HCT116 (cell line): ENCODE data around the gene GIMAP6. TPM values are rescaled to one million over a fixed set of nuclear protein-coding genes. Genes with fewer than 3 reads are reported as not detected.

Experiments used
- ATAC-seq: fragments of 200-7000 bp; cut with Tn5 transposase; 2 replicates; pipeline ENCODE4 v1.9.1; 2020; ENCODE audit warnings: mild to moderate bottlenecking, moderate library complexity
- BruUV-seq: library from RNA; stranded (reverse); fragments of 400-500 nt; replicated peaks from 2 replicates; lab custom pipeline; 2021; lab: Mats Ljungman, UMichigan
- CTCF ChIA-PET: fragments of 300-600 bp; sonication (Branson Sonifier 250); formaldehyde crosslinking; loops from one replicate; lab custom pipeline; 2021; ENCODE audit warnings: antibody characterized with exemption; lab: Charles Lee
- POLR2A ChIA-PET: fragments of 300-600, 350-600 bp; sonication (Branson Sonifier 250); formaldehyde crosslinking; loops from one replicate; lab custom pipeline; 2021; ENCODE audit warnings: antibody characterized with exemption; lab: Charles Lee
- RAD21 ChIA-PET, 2 experiments: fragments of 300-600 bp; sonication (Branson Sonifier 250); formaldehyde crosslinking; loops; one replicate each; lab custom pipeline; 2023; ENCODE audit warnings: low total read pairs in 2 of 2; ENCODE audit not compliant: uncharacterized antibody in 2 of 2, unreplicated experiment in 2 of 2, low non-redundant PET in 1 of 2; lab: Charles Lee
- DNase-seq: peaks from one replicate; pipeline ENCODE4 v3.0.0-alpha.2; 2010; ENCODE audit warnings: low read depth, low spot score
- H2AFZ ChIP-seq: fragments of 200-600 bp; shearing (Covaris generic), sonication (generic); 2 replicates; pipeline ENCODE4 v1.6.1; 2017; ENCODE audit warnings: low read depth, mixed run types, mixed read lengths, antibody characterized with exemption, low read length; ENCODE audit not compliant: poor library complexity, severe bottlenecking
- H3K27ac ChIP-seq: 2 replicates; pipeline ENCODE4 v1.5.1; 2012; ENCODE audit warnings: low read depth, low read length
- H3K27me3 ChIP-seq: fragments of 200-600 bp; sonication (generic); 2 replicates; pipeline ENCODE4 v1.6.1; 2016; ENCODE audit warnings: mixed run types, low read length, mixed read lengths; ENCODE audit not compliant: insufficient read depth
- H3K36me3 ChIP-seq, 2 experiments: fragments of 200-500 bp in 1 of 2; fragments of 200-600 bp in 1 of 2; sonication (Bioruptor generic) in 1 of 2; sonication (generic) in 1 of 2; 2 replicates each; pipeline versions ENCODE4 v1.5.1 to v1.6.1; 2014 to 2016; ENCODE audit warnings: low read length in 2 of 2, inconsistent platforms in 1 of 2, mixed read lengths in 1 of 2, mixed run types in 1 of 2; ENCODE audit not compliant: insufficient read depth in 2 of 2, control insufficient read depth in 1 of 2
- H3K4me1 ChIP-seq, 2 experiments: fragments of 200-600 bp in 1 of 2; sonication (generic) in 1 of 2; 2 replicates each; pipeline versions ENCODE4 v1.5.1 to v1.6.1; 2012 to 2017; ENCODE audit warnings: low read length in 2 of 2, inconsistent platforms in 1 of 2, mild to moderate bottlenecking in 1 of 2, mixed read lengths in 1 of 2, mixed run types in 1 of 2, moderate library complexity in 1 of 2; ENCODE audit not compliant: insufficient read depth in 2 of 2, control insufficient read depth in 1 of 2
- H3K4me2 ChIP-seq: fragments of 200-600 bp; sonication (generic); 2 replicates; pipeline ENCODE4 v1.6.1; 2017; ENCODE audit warnings: mixed run types, low read length, mixed read lengths
- H3K4me3 ChIP-seq, 2 experiments: fragments of 200-600 bp in 1 of 2; sonication (generic) in 1 of 2; replicated peaks in 1 of 2; 2 replicates each; pipeline ENCODE4 v1.5.1; 2011 to 2016; ENCODE audit warnings: low read length in 2 of 2, control low read depth in 1 of 2, low read depth in 1 of 2, mild to moderate bottlenecking in 1 of 2, mixed read lengths in 1 of 2, mixed run types in 1 of 2
- H3K79me2 ChIP-seq: fragments of 200-600 bp; sonication (generic); 2 replicates; pipeline ENCODE4 v1.6.1; 2017; ENCODE audit warnings: mild to moderate bottlenecking, mixed run types, low read length, moderate library complexity, mixed read lengths; ENCODE audit not compliant: insufficient read depth
- H3K9ac ChIP-seq: fragments of 200-600 bp; sonication (generic); 2 replicates; pipeline ENCODE4 v1.6.1; 2016; ENCODE audit warnings: low read length, mixed read lengths
- H3K9me2 ChIP-seq: fragments of 200-600 bp; sonication (generic), shearing (Covaris generic); 2 replicates; pipeline ENCODE4 v1.6.1; 2017; ENCODE audit warnings: mixed run types, mild to moderate bottlenecking, moderate library complexity; ENCODE audit not compliant: insufficient read depth
- H3K9me3 ChIP-seq, 2 experiments: fragments of 200-500 bp in 1 of 2; fragments of 200-600 bp in 1 of 2; sonication (Bioruptor generic) in 1 of 2; sonication (generic) in 1 of 2; 2 replicates each; pipeline ENCODE4 v1.6.1; 2014 to 2017; ENCODE audit warnings: low read length in 2 of 2, mixed read lengths in 2 of 2, inconsistent platforms in 1 of 2, low read depth in 1 of 2, mild to moderate bottlenecking in 1 of 2, mixed run types in 1 of 2, moderate library complexity in 1 of 2; ENCODE audit not compliant: control insufficient read depth in 1 of 2, insufficient read depth in 1 of 2
- H4K20me1 ChIP-seq: fragments of 200-600 bp; sonication (generic), shearing (Covaris generic); 2 replicates; pipeline ENCODE4 v1.6.1; 2017; ENCODE audit warnings: mixed run types, mild to moderate bottlenecking, moderate library complexity; ENCODE audit not compliant: insufficient read depth
- CBX3 ChIP-seq: IDR thresholded peaks from 2 replicates; pipeline ENCODE4 v1.6.1; 2012; ENCODE audit warnings: low read depth
- EGR1 ChIP-seq: IDR thresholded peaks from 2 replicates; pipeline ENCODE4 v1.6.1; 2012; ENCODE audit warnings: low read depth
- EZH2phosphoT487 ChIP-seq: fragments of 200-600 bp; IDR thresholded peaks from 2 replicates; pipeline ENCODE4 v1.6.1; 2018; ENCODE audit warnings: antibody characterized with exemption, borderline replicate concordance
- FOSL1 ChIP-seq: IDR thresholded peaks from 2 replicates; pipeline ENCODE4 v1.6.1; 2012; ENCODE audit warnings: low read depth
- JUND ChIP-seq: IDR thresholded peaks from 2 replicates; pipeline ENCODE4 v1.6.1; 2012
- POLR2A ChIP-seq: IDR thresholded peaks from 2 replicates; pipeline ENCODE4 v1.7.0; 2011; ENCODE audit warnings: borderline replicate concordance; ENCODE audit not compliant: insufficient read depth, insufficient read length; ENCODE audit errors: extremely low read depth
- POLR2AphosphoS5 ChIP-seq: IDR thresholded peaks from 2 replicates; pipeline ENCODE4 v1.6.1; 2011; ENCODE audit warnings: mild to moderate bottlenecking, low read depth, low read length, moderate library complexity
- RAD21 ChIP-seq: IDR thresholded peaks from 2 replicates; pipeline ENCODE4 v1.6.1; 2012; ENCODE audit warnings: low read depth, mild to moderate bottlenecking
- SIN3A ChIP-seq: IDR thresholded peaks from 2 replicates; pipeline ENCODE4 v1.6.1; 2012; ENCODE audit warnings: low read depth
- SP1 ChIP-seq: IDR thresholded peaks from 2 replicates; pipeline ENCODE4 v1.6.1; 2012; ENCODE audit warnings: low read depth
- SRF ChIP-seq: IDR thresholded peaks from 2 replicates; pipeline ENCODE4 v1.6.1; 2012; ENCODE audit warnings: low read depth
- TCF7L2 ChIP-seq: IDR thresholded peaks from 2 replicates; pipeline ENCODE4 v1.7.0; 2011; ENCODE audit warnings: borderline replicate concordance, inconsistent platforms; ENCODE audit not compliant: insufficient read depth, insufficient read length; ENCODE audit errors: extremely low read depth
- YY1 ChIP-seq: IDR thresholded peaks from 2 replicates; pipeline ENCODE4 v1.6.1; 2011; ENCODE audit warnings: low read length, low read depth, moderate library complexity, mild to moderate bottlenecking; ENCODE audit not compliant: insufficient replicate concordance; ENCODE audit errors: extremely low read depth
- ZFX ChIP-seq: fragments of 450-650 bp; IDR thresholded peaks from 2 replicates; pipeline ENCODE4 v1.6.1; 2017
- intact Hi-C: fragments of 100-400 bp; cut with micrococcal nuclease; formaldehyde crosslinking; loops from 2 replicates; pipeline ENCODE4 v1.10.0; 2022
- total RNA-seq: library from RNA; stranded (reverse); gene quantifications from one replicate; pipeline ENCODE4 v1.2.1, GENCODE V29; 2021; ENCODE audit not compliant: unreplicated experiment
- TF ChIP-seq, protein P1 (sequence below): IDR thresholded peaks from 2 replicates; pipeline ENCODE4 v1.6.1; 2012
- TF ChIP-seq, protein P2 (sequence below), 3 experiments: fragments of 200-600 bp in 1 of 3; sonication (generic) in 1 of 3; IDR thresholded peaks in 2 of 3; conservative IDR thresholded peaks in 1 of 3; 2 replicates each; pipeline ENCODE4 v1.5.1; 2012 to 2017; ENCODE audit warnings: low read depth in 2 of 3, low read length in 2 of 3, antibody characterized with exemption in 1 of 3, borderline replicate concordance in 1 of 3, control low read depth in 1 of 3, mild to moderate bottlenecking in 1 of 3, mixed read lengths in 1 of 3, mixed run types in 1 of 3, moderate library complexity in 1 of 3; ENCODE audit not compliant: insufficient read depth in 1 of 3
- TF ChIP-seq, protein P3 (sequence below): IDR thresholded peaks from 2 replicates; pipeline ENCODE4 v1.6.1; 2012
- TF ChIP-seq, protein P4 (sequence below): IDR thresholded peaks from 2 replicates; pipeline ENCODE4 v1.6.1; 2012; ENCODE audit warnings: low read depth

GIMAP6 gene
- total RNA-seq, 1 experiment from 2014 or later: 0.12 TPM

DNA sequence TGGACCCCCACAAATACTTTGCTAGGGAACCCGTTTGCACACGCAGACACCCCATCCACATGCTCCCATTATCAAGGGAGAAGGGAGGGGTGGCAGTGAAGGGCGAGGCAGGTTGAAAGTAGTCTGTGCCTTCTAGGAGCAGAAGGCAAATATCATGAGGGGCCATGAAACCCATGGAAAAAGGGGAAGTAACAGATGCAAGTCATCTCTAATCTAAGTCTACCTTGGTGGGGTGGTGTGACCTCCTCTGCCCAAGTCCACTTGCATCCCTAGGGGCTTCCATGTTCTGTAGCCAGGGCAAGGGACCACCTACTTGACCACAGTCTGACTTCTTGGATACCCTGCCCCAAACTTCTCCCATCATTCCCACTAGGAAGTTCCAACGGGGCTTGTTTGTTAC, 5.5 kb downstream of the GIMAP6 start:
- Histone ChIP-seq H3K9me2 (no peaks in the 10 kb centered on the region), H3K27ac (no peak overlapping the region), H3K9ac (no peak overlapping the region), H3K9me3 (no peaks in the 10 kb centered on the region), H3K27me3 (peaks cover 23% of the 10 kb centered on the region; the same call in 1 of the 2 replicates), H3K36me3 (no peaks in the 10 kb centered on the region), H3K79me2 (no peaks in the 10 kb centered on the region), H4K20me1 (no peaks in the 10 kb centered on the region), H3K4me3 (no peak overlapping the region), H2AFZ (no peak overlapping the region), H3K4me1 (no peaks in the 10 kb centered on the region), H3K4me2 (no peak overlapping the region)
- ChIA-PET POLR2A (no interaction called here), RAD21 (no interaction called here), CTCF (no interaction called here)
- DNase-seq (no peak), ATAC-seq (no peak)
- TF ChIP-seq, protein P1, sequence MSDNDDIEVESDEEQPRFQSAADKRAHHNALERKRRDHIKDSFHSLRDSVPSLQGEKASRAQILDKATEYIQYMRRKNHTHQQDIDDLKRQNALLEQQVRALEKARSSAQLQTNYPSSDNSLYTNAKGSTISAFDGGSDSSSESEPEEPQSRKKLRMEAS: no peak
- TF ChIP-seq SP1 (no peak), SIN3A (no peak), JUND (no peak), TCF7L2 (no peak), EGR1 (no peak), YY1 (no peak), ZFX (no peak), RAD21 (no peak), EZH2phosphoT487 (no peak), POLR2AphosphoS5 (no peak), SRF (no peak), POLR2A (no peak), CBX3 (no peak), FOSL1 (no peak)
- TF ChIP-seq, protein P2, sequence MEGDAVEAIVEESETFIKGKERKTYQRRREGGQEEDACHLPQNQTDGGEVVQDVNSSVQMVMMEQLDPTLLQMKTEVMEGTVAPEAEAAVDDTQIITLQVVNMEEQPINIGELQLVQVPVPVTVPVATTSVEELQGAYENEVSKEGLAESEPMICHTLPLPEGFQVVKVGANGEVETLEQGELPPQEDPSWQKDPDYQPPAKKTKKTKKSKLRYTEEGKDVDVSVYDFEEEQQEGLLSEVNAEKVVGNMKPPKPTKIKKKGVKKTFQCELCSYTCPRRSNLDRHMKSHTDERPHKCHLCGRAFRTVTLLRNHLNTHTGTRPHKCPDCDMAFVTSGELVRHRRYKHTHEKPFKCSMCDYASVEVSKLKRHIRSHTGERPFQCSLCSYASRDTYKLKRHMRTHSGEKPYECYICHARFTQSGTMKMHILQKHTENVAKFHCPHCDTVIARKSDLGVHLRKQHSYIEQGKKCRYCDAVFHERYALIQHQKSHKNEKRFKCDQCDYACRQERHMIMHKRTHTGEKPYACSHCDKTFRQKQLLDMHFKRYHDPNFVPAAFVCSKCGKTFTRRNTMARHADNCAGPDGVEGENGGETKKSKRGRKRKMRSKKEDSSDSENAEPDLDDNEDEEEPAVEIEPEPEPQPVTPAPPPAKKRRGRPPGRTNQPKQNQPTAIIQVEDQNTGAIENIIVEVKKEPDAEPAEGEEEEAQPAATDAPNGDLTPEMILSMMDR (IDR thresholded peaks at IDR 0.05 in 2 of 3, conservative IDR thresholded peaks at IDR 0.05 in 1 of 3; ENCODE audit: borderline replicate concordance in 1 of 3, insufficient read depth in 1 of 3, low read depth in 2 of 3, low read length in 2 of 3): no peak
- TF ChIP-seq, protein P3, sequence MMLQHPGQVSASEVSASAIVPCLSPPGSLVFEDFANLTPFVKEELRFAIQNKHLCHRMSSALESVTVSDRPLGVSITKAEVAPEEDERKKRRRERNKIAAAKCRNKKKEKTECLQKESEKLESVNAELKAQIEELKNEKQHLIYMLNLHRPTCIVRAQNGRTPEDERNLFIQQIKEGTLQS: no peak
- TF ChIP-seq, protein P4, sequence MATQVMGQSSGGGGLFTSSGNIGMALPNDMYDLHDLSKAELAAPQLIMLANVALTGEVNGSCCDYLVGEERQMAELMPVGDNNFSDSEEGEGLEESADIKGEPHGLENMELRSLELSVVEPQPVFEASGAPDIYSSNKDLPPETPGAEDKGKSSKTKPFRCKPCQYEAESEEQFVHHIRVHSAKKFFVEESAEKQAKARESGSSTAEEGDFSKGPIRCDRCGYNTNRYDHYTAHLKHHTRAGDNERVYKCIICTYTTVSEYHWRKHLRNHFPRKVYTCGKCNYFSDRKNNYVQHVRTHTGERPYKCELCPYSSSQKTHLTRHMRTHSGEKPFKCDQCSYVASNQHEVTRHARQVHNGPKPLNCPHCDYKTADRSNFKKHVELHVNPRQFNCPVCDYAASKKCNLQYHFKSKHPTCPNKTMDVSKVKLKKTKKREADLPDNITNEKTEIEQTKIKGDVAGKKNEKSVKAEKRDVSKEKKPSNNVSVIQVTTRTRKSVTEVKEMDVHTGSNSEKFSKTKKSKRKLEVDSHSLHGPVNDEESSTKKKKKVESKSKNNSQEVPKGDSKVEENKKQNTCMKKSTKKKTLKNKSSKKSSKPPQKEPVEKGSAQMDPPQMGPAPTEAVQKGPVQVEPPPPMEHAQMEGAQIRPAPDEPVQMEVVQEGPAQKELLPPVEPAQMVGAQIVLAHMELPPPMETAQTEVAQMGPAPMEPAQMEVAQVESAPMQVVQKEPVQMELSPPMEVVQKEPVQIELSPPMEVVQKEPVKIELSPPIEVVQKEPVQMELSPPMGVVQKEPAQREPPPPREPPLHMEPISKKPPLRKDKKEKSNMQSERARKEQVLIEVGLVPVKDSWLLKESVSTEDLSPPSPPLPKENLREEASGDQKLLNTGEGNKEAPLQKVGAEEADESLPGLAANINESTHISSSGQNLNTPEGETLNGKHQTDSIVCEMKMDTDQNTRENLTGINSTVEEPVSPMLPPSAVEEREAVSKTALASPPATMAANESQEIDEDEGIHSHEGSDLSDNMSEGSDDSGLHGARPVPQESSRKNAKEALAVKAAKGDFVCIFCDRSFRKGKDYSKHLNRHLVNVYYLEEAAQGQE: no peak
- no TSS peak for BruUV-seq
- intact Hi-C loops: no loop called here
